Activated naive CD4-positive, alpha-beta T cell treated with anti-CD3 and anti-CD28 coated beads, Interleukin-2, amount 50 U/mL, for 72 hours (primary cell): Measurements from ENCODE around the gene YTHDF2. TPM values are rescaled to one million over a fixed set of nuclear protein-coding genes. Genes with fewer than 3 reads are reported as not detected.

Source experiments
- ATAC-seq, 2 donors: fragments of 150-1000 bp; cut with Tn5 transposase; 2 replicates each; pipeline ENCODE4 v1.10.0; 2021; ENCODE audit warnings: mild to moderate bottlenecking in 2 of 2, moderate library complexity in 2 of 2
- DNase-seq, 2 donors: peaks; one replicate each; pipeline ENCODE4 v3.0.0; 2021 to 2022; ENCODE audit warnings: low spot score in 2 of 2
- H3K27ac Mint-ChIP-seq, 2 donors: one replicate each; pipeline ENCODE4 v1.8.0; 2022; ENCODE audit warnings: mild to moderate bottlenecking in 2 of 2, mixed read lengths in 2 of 2
- H3K36me3 Mint-ChIP-seq, 2 donors: one replicate each; pipeline ENCODE4 v1.8.0; 2022; ENCODE audit warnings: mixed read lengths in 2 of 2
- H3K9me3 Mint-ChIP-seq, 2 donors: one replicate each; pipeline ENCODE4 v1.8.0; 2022; ENCODE audit warnings: mixed read lengths in 2 of 2
- total RNA-seq, 2 donors: library from RNA; stranded (reverse); gene quantifications; one replicate each; pipeline ENCODE4 v1.2.3, GENCODE V29; 2022

Gene YTHDF2
- total RNA-seq, 2 donors from 2014 or later: 65.7 to 78.0 TPM

- H3K9me3 Mint-ChIP-seq: no peaks in the 10 kb centered on the region
- ATAC-seq (peak in 1 of 2 donors; percentile 40), DNase-seq (no peak)
- H3K27ac Mint-ChIP-seq: no peak within 1 kb of the TSS
- no peaks in the 10 kb centered on the region for H3K36me3 Mint-ChIP-seq
Observed at GRCh38 chr1:28811766-28812668, 75.3 kb downstream of the YTHDF2 start, which contains the start of gene OPRD1. Gene OPRD1, plus strand, starts transcription at chr1:28812170. Its CDS starts 214 bp downstream, at chr1:28812384.

GRCh38 chr1:28812669-28813468 is 76.1 kb downstream of the YTHDF2 start:
- Mint-ChIP-seq H3K9me3 (no peaks in the 10 kb centered on the region), H3K36me3 (no peaks in the 10 kb centered on the region), H3K27ac (no peak overlapping the region)
- no peak for ATAC-seq
- DNase-seq: no peak

DNA sequence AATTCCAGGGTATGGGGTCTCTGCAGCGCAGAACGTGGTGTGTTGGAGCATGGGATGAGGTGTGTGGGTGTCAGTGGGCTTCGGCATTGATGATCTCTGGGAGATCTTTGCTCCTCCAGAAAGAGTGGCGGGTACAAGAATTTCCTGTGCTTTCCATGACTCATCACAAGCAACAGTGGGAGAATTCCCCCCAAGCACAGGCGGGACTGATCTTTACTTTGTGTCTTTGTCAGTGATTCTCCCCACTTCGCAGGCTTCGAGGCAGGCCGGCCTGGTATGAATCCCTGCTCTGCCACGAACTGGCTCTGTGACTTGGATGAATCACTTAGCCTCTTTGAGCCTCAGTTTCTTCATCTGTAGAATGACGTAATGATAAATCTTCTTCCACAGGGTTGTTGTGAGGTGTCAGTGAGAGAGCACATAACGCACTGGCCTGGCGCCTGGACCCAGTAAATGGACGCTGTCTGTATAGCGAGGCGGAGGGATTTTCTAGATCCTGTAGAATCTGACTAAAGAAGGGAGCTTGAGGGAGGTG is 77.3 kb downstream of the YTHDF2 start:
- no peaks in the 10 kb centered on the region for H3K9me3 Mint-ChIP-seq
- no peak for ATAC-seq

DNA sequence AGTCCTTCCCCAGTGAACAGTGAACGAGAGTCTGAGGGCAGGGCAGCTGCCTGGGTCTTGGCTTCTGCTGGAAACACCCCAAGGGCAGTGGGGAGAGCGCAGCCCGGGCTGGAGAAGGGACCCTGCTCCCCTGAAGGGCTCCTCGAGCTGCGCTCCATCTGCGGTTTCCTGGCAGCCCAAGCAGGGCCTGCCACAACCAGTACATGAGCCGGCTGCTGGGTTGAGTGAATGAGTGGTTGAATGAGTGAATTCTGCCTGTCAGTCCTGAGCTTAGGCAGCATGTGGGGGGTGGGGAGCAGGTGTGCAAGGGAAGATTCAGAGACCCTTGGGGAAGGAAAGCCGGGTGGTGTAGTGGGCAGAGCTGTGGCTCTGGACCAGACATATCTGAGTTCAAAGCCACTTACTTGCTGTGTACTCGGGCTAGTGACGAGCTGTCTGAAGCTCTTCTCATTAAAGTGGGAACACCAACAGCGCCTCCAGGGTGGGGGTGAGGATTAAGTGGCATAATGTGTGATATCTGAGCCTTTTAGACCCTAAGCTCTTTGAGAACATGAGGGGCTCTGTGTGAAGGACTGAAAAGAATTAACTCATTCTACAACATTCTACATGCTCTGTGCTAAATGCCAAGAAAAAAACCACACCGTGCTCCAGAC is 78.9 kb downstream of the YTHDF2 start:
- Mint-ChIP-seq H3K9me3 (no peaks in the 10 kb centered on the region), H3K27ac (no peak overlapping the region), H3K36me3 (no peaks in the 10 kb centered on the region)
- ATAC-seq: no peak
- DNase-seq: no peak

More for the DNA sequence above, 77.3 kb downstream of the YTHDF2 start:
- H3K27ac Mint-ChIP-seq: no peak overlapping the region
- no peaks in the 10 kb centered on the region for H3K36me3 Mint-ChIP-seq
- no peak for DNase-seq

DNA sequence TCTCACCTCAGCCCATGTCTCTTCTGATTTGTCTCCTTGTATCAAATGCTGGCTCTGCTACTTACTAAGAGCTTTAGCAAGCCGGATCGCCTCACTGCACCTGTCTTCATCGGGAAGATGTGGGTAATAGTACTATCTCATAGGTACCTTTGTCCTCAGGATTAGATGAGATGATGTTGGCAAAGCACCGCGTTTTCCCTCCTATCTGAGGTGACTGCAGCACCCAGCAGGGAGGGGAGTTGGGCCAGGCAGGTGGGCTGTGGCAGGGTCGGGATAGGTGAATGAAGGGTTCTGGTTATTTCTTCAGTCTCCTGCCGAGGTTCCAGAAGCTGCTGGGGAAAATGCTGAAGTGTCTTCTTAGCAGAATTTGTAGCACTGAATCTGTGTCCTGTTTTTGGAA is 80.4 kb downstream of the YTHDF2 start:
- no peaks in the 10 kb centered on the region for H3K9me3 Mint-ChIP-seq

GRCh38 chr1:28819020-28819419 is 82.3 kb downstream of the YTHDF2 start:
- H3K9me3 Mint-ChIP-seq: no peaks in the 10 kb centered on the region
- H3K27ac Mint-ChIP-seq: no peak overlapping the region
- DNase-seq (no peak), ATAC-seq (no peak)
- H3K36me3 Mint-ChIP-seq: no peaks in the 10 kb centered on the region

More for the DNA sequence above, 80.4 kb downstream of the YTHDF2 start:
- ATAC-seq: no peak
- no peak overlapping the region for H3K27ac Mint-ChIP-seq
- DNase-seq: no peak
- no peaks in the 10 kb centered on the region for H3K36me3 Mint-ChIP-seq

Other genes starting within 250 kb of the YTHDF2 start
- 10 to 100 TPM; 90.1 to 98.2 TPM for gene RCC1, start 230.9 kb upstream of the YTHDF2 start, total RNA-seq
- gene TRNAU1AP, start 183.9 kb upstream of the YTHDF2 start, total RNA-seq: 10 to 100 TPM; 64.8 to 73.4 TPM
- gene RAB42, start 144.7 kb upstream of the YTHDF2 start, total RNA-seq: under 1 TPM in 1 of 2 donors, not detected in 1; 0.21 TPM
- 10 to 100 TPM; 20.9 to 35.7 TPM for gene TAF12, start 93.9 kb upstream of the YTHDF2 start, total RNA-seq
- gene RNU11, start 88.3 kb upstream of the YTHDF2 start, total RNA-seq: not detected
- 10 to 100 TPM; 18.9 to 26.7 TPM for gene GMEB1, start 68.2 kb upstream of the YTHDF2 start, total RNA-seq
- under 1 TPM in 1 of 2 donors, not detected in 1; 0.05 TPM for gene OPRD1, start 75.2 kb downstream of the YTHDF2 start, total RNA-seq
- 10 to 100 TPM; 60.5 to 83.4 TPM for gene EPB41, start 177.6 kb downstream of the YTHDF2 start, total RNA-seq